ENCODE data around the gene GJC3.
"Not testable (repeated sequence)": the region's sequence is repeated elsewhere in the genome, so short reads cannot be mapped to it uniquely, and the experiment has no call there.

GJC3 gene

DNA sequence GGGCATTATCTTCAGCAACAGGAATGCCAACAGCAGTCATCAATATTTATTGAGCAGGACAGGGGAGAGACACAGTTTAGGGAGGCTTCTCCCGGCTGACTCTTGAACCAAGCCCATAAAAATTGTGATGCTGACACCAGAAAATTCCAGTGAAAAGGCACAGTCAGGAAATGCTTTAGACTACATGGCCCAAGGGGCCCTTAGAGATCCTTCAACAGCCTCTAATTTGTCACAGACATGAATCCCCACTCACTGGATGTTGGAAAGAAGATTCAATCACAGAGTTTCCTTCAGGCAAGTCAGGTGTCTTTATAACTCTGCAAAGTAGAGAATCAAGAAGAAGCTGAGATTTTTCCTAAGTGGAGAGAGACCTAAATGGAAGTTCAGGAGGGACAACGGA, 1.2 kb downstream of the GJC3 start:
- DNase-seq = no peak

DNA sequence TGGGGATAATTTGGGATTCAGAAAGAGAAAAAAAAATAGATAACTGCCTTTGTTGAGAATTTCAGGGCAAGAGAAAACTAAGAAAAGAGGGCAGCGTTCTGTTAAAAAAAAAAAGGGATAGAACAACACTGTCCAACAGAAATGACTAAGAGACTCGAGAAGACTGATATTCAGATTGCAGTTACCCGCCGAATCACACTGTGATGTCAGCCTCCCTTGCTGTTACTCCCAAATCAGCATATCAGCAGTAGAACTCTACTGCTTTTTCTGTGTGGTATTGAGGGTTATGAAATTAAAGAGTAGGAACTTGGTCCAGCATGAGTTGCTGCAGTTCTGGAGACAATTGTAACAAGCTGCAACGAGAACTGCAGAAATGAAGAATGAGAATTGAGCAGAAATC, 1.9 kb downstream of the GJC3 start:
- no peak for DNase-seq

DNA sequence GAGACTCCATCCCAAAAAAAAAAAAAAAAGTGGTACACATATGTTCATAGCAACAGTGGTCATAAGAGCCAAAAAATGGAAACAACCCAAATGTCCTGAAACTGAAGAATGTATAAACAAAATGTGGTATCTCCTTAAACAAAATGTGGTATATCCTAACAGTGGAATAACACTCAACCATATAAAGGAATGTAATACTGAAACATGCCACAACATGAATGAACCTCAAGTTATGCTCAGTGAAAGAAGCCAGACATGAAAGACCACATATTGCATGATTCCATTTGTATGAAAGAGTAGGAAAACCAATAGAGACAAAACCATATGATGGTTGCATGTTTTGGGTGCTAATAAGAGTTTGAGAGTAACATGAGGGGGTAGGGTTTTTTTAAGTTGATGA, 3.1 kb downstream of the GJC3 start:
- DNase-seq = no peak

DNA sequence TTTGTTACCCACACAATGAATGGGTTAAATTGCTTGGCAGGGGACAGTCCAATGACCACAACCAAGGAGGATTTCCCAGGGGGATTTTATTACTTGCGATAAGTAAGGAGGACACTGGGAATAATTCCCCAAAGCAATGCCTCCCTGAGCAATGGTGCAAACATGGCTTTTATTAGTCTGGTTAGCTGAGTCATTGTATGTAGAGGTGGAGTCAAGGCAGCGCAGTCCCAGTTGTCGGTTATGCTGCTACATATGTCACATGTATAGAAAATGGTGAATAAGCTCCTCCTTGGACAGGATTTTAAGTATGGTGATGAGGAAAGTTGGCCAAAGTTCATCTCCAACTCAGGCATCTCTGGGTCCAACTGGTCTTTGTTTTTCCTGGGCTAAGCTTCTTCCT, 6.2 kb downstream of the GJC3 start:
- DNase-seq = no peak

DNA sequence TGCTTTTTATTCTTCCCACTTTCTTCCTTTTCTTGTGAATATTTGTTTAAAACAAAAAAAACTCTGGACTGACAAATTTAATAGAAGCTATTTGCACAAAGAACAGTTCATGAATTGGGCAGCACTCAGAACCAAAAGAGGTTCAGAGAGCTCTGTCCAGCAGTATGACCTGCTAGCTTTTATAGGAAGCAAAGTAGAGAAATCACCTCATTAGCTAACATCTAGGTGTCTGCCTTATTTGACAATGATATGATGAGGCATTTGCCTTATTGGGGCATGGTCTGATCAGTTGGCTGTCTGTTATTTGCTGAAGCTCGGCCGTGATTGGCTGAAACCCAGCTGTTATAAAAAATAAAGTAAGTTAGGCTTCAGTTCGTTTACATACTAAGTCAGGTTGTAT, 9.3 kb downstream of the GJC3 start:
- no peak for DNase-seq

DNA sequence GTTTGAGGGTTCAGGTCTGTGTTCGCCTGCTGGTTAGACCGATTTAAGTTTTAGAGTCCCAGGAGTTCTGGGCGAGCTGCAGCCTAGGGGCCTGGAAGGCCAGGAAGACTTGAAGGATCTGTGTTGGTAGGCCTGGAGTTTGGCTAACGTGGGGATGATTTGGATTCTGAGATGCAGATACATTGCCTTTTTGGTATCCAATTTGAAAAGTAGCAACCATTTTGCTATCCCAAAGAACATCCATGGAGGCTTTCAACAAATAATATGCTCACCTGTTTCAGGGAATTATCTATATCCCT, 9.7 kb downstream of the GJC3 start:
- DNase-seq = no peak

DNA sequence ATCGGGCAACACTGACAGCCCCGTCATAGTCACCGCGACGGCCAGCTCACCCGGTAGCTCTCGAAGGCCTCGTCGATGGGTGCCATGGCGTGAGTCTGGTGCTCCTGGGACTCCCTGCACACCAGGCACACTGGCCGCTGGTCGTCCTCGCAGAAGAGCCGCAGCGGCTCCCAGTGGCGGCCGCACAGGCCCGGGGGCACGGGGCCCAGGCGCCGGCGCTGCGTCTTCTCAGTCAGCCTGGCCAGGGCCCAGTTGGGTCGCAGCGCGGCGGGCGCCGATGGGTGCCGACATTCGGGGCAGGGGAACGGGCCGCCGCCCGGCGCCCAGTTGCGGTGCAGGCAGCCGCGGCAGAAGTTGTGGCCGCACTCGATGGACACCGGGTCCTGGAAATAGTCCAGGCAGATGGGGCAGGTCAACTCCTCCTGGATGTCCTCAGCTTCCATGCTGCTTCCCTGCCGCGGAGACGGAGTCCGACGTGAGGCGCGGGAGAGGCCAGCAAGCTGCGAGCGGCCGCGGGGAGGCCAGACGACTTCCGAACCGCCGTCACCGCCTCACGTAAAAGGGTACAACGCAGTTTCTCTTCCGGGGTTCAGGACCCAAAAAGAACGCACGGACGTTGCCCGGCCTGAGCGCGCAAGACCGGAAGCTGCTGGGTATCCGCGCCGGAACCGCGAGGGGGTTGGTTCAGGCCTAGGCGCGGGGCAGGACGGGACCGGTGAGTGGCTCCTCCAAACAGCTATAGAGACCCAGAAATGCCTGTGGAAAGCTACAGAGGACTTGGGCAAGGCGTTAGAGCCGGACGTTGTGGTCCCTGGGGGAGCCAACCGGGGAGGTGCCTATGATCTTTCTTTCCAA, 10.2 kb downstream of the GJC3 start, which contains the start of gene TRIM4:
Gene TRIM4, minus strand, starts transcription at position 572 of the 855 bp plus-strand sequence. Its CDS starts 129 bp downstream, at position 443.
- DNase-seq = peak; percentile 90

DNA sequence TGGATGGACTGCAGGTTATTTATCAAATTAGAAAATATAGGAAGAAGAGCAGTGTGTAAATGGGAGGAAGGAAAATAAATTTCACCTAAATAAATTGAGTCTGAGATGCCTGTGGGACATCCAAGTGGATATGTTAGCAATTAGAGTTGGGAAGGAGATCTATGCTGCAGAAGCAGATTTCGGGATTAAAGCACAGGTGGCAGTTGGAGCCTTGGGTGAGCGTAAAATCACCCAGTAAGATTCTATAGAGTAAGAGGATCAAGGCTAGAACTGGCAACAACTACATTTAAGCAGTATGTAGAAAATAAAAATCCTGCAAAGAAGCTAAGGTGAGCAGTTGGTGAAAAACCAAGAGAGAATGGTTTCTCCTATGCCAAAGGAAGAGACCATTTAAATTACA, 18.4 kb downstream of the GJC3 start:
- no peak for DNase-seq

DNA sequence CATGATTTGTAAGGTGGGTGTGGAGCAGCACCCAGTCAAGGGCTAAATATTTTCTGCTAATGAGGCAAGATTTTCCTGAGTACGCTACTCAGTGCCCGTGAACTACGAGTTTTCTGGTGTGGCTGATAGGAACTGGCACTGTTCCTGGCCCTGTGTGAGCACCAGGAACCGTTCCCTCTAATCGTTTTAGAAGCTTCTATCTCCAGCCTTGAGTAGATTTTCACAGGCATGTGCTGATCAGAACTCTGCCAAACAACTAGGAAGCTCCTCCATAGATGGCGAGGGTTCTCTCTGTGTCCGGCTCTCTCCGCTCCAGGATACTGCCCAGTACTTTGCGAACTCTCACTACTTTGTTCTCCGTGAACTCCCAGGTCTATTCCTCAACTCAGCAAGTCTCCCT, 27.8 kb downstream of the GJC3 start:
- DNase-seq = no peak

DNA sequence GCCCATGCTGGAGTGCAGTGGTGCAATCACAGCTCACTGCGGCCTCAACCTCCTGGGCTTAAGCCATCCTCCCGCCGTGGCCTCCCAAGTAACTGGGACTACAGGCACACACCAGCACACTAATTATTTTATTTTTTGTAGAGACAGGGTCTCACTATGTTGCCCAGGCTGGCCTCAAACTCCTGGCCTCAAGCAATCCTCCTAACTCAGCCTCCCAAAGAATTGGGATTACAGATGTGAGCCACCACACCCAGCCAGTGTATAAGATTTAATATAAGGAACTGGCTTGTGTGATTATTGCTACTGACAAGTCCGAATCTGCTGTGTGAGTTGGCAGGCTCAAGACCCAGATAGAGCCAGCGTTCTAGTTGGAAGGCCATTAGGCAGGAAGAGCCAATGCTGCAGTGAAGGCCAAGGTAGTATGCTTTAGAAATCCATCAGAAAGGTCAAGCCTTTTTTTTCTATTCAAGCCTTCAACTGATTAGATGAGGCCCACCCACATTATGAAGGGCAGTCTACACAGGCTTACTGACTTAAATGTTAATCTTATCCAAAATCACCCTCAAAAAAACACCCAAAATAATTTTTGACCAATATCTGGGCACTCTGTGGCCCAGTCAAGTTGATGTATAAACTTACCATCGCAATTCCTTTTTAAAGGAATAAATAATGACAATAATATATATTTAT, 29.4 kb downstream of the GJC3 start:
- no peak for DNase-seq

DNA sequence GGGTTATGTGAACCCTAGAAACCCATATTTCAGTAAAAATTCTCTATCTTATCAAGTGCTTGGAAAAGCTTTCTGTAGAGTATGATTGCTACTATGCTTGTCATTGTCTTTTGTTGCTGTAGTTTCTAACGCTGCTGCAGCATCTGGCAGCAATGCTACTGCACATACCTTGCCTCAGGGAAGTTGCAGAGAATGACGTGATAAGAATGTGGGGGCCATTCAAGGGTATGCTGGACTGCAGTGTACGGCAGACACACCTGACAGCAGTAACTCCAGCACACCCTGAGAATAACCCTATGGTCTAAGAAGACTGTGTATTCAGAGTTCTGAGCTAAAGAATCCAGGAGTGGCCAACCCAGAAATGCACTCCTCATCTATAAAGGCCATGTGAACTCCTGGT, 30.6 kb downstream of the GJC3 start:
- DNase-seq = no peak

DNA sequence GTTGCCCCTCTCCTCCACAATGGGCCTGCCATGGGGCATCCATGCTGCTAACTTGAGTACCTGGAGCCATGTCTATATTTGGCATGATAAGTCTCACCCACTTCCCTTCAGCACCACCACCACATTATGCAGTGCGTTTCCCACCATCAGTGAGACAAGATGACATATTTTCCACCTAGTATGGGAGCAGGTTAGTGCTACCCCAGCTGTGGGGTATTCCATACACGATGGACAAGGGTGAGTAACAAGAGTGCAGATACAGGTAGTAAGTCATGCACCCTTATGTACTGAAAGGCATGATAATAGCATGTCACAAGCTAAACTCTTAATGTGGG, 31.4 kb downstream of the GJC3 start:
- DNase-seq = no peak

DNA sequence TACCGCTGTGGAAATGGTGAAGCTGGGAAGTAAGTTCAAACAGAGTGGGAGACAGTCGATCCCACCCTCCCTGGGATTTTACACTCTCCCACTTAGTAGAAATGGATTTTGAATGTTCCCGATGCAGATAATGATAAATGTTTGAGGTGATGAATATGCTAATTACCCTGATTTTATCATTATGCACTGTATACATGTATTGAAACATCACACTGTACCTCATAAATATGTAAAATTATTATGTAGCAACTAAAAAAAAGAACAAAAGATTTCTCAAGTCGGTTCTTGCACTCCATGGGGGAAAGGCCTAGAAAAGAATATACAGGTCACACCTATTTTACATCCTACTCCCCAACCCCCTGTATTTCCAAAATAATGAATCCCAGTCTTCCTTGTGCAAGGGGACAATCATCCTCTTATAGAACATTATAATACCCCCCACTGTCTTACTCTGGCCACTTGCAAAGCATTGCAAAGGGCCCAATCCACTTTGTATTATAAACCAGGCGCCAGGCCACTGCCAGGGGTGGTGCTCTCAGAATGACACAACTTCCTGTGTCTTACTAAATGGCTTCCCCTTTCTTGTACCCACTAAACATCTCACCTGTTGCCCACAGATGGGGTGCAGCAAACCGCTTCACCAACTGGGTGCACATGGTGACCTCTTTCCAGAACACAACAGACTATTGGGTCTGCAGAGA, 31.9 kb downstream of the GJC3 start:
- DNase-seq = no peak

DNA sequence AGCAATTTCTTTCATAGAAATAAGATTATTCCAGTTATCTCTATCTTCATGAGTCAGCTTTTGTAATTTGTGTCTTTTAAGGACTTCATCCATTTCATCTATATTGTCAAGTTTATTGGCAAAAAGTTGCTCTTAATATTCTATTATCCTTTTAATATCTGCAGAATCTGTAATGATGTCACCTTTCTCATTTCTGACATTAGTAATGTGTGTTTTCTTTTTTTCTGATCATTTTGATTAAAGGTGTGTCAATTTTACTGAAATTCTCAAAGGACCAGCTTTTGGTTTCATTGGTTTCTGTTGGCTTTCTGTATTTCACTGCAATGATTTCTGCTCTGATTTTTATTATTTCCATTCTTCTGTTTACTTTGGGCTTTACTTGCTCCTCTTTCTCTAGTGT, 34.7 kb downstream of the GJC3 start:
- DNase-seq = no peak

DNA sequence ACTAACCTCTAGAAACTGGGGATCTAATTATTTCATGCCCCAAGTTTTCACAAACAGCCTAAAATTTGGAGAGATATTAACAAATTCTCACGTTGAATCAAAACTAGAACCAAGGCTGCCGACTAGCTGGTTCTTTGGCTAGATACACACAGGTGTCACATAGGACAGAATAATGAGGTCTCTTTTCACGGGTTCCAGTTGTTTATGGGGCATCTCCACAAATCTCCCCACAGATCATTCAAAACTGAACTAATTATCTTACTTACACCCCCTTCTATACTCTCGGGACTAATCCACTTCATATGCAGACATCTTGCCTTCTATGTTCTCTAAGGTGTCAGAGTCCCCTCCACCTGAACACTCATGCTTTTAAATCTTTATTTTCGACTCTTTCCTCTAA, 36.1 kb downstream of the GJC3 start:
- DNase-seq = no peak

DNA sequence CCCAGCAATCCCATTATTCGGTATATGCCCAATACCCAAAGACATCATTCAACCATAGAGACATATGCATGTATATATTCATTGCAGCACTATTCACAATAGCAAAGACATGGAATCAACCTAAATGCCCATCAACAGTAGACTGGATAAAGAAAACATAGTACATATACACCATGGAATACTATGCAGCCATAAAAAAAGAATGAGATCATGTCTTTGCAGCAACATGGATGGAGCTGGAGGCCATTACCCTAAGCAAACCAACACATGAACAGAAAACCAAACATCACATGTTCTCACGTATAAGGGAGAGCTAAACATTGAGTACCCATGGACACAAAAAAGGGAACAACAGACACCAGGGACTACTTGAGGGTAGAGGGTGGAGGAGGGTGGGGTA, 39.1 kb downstream of the GJC3 start:
- not testable (repeated sequence) for DNase-seq

DNA sequence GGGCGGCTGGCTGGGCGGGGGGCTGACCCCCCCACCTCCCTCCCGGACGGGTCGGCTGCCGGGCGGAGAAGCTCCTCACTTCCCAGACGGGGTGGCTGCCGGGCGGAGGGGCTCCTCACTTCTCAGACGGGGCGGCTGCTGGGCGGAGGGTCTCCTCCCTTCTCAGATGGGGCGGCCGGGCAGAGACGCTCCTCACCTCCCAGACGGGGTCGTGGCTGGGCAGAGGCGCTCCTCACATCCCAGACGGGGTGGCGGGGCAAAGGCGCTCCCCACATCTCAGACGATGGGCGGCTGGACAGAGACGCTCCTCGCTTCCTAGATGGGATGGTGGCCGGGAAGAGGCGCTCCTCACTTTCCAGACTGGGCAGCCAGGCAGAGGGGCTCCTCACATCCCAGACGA, 41.1 kb downstream of the GJC3 start:
- DNase-seq = not testable (repeated sequence)

DNA sequence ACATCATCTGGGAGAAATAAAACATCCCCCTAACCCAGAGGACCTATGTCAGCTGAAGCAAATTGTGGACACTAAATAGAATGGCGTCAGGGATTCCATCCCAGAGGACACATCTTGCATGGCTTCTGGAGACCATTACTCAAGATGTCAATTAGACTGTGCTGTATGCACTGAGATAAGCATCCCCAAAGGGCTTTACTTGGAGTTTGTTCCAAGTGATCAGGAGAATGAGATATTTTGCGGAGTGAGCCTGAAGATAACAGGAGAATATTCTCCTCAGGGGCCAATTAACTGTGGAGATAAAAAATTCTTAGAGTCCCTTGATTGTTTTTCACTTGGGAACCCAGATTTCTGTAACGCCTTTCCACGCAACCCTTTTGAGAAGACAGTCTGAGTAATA, 48.0 kb downstream of the GJC3 start:
- no peak for DNase-seq

DNA sequence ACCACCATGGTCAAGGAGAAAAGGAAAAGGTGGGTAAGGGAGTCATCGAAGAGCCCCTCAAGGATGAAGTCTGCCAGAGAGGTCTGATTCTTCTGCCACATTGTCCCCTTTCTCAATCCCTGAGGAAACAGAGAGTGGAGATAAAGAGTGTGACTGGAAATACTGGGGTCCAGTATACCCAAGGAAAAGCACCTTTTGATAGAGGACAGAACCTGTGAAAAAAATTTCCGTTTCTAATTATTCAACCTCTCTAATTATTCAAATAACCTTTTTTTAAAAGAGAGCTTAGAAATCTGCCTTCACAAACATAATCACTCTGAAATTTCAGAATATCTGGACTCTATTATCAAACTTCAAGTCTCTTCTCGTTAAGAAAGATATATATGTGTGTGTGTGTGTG, 52.5 kb downstream of the GJC3 start, which contains the start of gene OR2AE1:
Gene OR2AE1, minus strand, starts transcription at position 101 of the 400 bp plus-strand sequence. Its CDS starts 0 bp downstream, at position 101.
- DNase-seq = no peak

DNA sequence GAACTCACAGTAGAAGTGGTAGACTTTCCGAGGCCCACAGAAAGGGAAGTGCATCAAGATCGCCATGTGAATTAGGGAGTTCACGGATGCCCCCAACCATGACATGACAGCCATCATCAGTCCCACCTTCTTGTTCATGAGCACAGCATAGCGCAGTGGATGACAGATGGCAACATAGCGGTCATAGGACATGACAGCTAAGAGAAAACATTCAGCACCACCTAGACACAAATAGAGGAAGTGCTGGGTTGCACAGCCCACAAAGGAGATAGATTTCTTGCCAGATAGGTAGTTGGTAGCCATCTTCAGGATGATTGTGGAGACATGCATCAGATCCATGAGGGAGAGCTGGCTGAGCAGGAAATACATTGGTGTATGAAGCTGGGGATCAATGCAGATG, 52.9 kb downstream of the GJC3 start:
- DNase-seq = no peak

Measured in stimulated activated CD4-positive, alpha-beta T cell treated with anti-CD3 and anti-CD28 coated beads, Interleukin-4, amount 100 ng/mL, for 1 hour (primary cell).